DND-41 (cell line): ENCODE measurements around the gene LTBP1.

Source experiments
- ATAC-seq: fragments of 200-7000 bp; cut with Tn5 transposase; 3 replicates; pipeline ENCODE4 v1.9.1; 2021; ENCODE audit warnings: low read depth; ENCODE audit not compliant: insufficient read depth
- DNase-seq: peaks from one replicate; pipeline ENCODE4 v3.0.0-alpha.2; 2020
- H2AFZ ChIP-seq: 2 replicates; pipeline ENCODE4 v1.6.0; 2012; ENCODE audit warnings: low read depth, low read length
- H3K27ac ChIP-seq: 2 replicates; pipeline ENCODE4 v1.5.1; 2012; ENCODE audit warnings: low read length, inconsistent platforms
- H3K27me3 ChIP-seq: fragments of 200-600 bp; sonication (generic); 2 replicates; pipeline ENCODE4 v1.6.0; 2012; ENCODE audit warnings: low read length, mild to moderate bottlenecking, inconsistent platforms; ENCODE audit not compliant: insufficient read depth, poor library complexity
- H3K36me3 ChIP-seq: 2 replicates; pipeline ENCODE4 v1.5.1; 2012; ENCODE audit warnings: low read length, inconsistent platforms; ENCODE audit not compliant: insufficient read depth
- H3K4me1 ChIP-seq: 2 replicates; pipeline ENCODE4 v1.5.1; 2012; ENCODE audit warnings: mild to moderate bottlenecking, low read length; ENCODE audit not compliant: insufficient read depth
- H3K4me2 ChIP-seq: 2 replicates; pipeline ENCODE4 v1.6.0; 2012; ENCODE audit warnings: mild to moderate bottlenecking, moderate library complexity, low read length, inconsistent platforms; ENCODE audit not compliant: insufficient read depth
- H3K4me3 ChIP-seq, 2 experiments: fragments of 200-600 bp in 1 of 2; shearing (Covaris generic) in 1 of 2; 2 replicates each; pipeline ENCODE4 v1.5.1; 2012 to 2016; ENCODE audit warnings: inconsistent platforms in 2 of 2, low read length in 2 of 2, mild to moderate bottlenecking in 2 of 2, low read depth in 1 of 2, moderate library complexity in 1 of 2
- H3K79me2 ChIP-seq: 2 replicates; pipeline ENCODE4 v1.6.0; 2012; ENCODE audit warnings: low read length, inconsistent platforms; ENCODE audit not compliant: insufficient read depth
- H3K9ac ChIP-seq: 2 replicates; pipeline ENCODE4 v1.6.0; 2012; ENCODE audit warnings: low read depth, mild to moderate bottlenecking, inconsistent platforms, low read length, moderate library complexity
- H3K9me3 ChIP-seq: 2 replicates; pipeline ENCODE4 v1.5.1; 2012; ENCODE audit warnings: low read length, moderate library complexity, mild to moderate bottlenecking, inconsistent platforms; ENCODE audit not compliant: insufficient read depth, severe bottlenecking
- H4K20me1 ChIP-seq: 2 replicates; pipeline ENCODE4 v1.6.0; 2012; ENCODE audit warnings: low read length; ENCODE audit not compliant: insufficient read depth
- CTCF ChIP-seq: IDR thresholded peaks from 2 replicates; pipeline ENCODE4 v1.5.1; 2012; ENCODE audit warnings: borderline replicate concordance, low read length, moderate library complexity, mild to moderate bottlenecking; ENCODE audit not compliant: poor library complexity, severe bottlenecking; ENCODE audit errors: extremely low read depth
- EZH2 ChIP-seq: IDR thresholded peaks from 3 replicates; pipeline ENCODE4 v1.6.1; 2012; ENCODE audit warnings: borderline replicate concordance, low read depth, mild to moderate bottlenecking, moderate library complexity, low read length, inconsistent platforms; ENCODE audit not compliant: severe bottlenecking

LTBP1 gene

GRCh38 chr2:33220533-33220932 lies 273.8 kb downstream of the LTBP1 start:
- H4K20me1 ChIP-seq = no peaks in the 10 kb centered on the region
- H3K36me3 ChIP-seq = no peaks in the 10 kb centered on the region
- no peak for ATAC-seq
- no peak overlapping the region for H3K9ac ChIP-seq
- TF ChIP-seq CTCF (no peak), EZH2 (no peak)
- no peak overlapping the region for H3K27ac ChIP-seq
- no peaks in the 10 kb centered on the region for H3K9me3 ChIP-seq
- no peak overlapping the region for H3K4me3 ChIP-seq
- peaks cover 19% of the 10 kb centered on the region for H3K4me1 ChIP-seq
- no peaks in the 10 kb centered on the region for H3K27me3 ChIP-seq
- no peak for DNase-seq
- no peak overlapping the region for H2AFZ ChIP-seq
- H3K79me2 ChIP-seq = no peaks in the 10 kb centered on the region
- no peak overlapping the region for H3K4me2 ChIP-seq

GRCh38 chr2:33221046-33221784 lies 274.5 kb downstream of the LTBP1 start:
- no peak overlapping the region for H3K4me2 ChIP-seq
- H3K4me1 ChIP-seq = peaks cover 19% of the 10 kb centered on the region
- TF ChIP-seq CTCF (no peak), EZH2 (no peak)
- H2AFZ ChIP-seq = no peak overlapping the region
- H3K9me3 ChIP-seq = no peaks in the 10 kb centered on the region
- H3K36me3 ChIP-seq = no peaks in the 10 kb centered on the region
- H3K27ac ChIP-seq = no peak overlapping the region
- no peaks in the 10 kb centered on the region for H4K20me1 ChIP-seq
- no peaks in the 10 kb centered on the region for H3K27me3 ChIP-seq
- no peaks in the 10 kb centered on the region for H3K79me2 ChIP-seq
- H3K4me3 ChIP-seq = no peak overlapping the region
- no peak overlapping the region for H3K9ac ChIP-seq
- DNase-seq (no peak), ATAC-seq (no peak)

- H3K79me2 ChIP-seq = no peaks in the 10 kb centered on the region
- TF ChIP-seq CTCF = no peak
- no peak for TF ChIP-seq EZH2
- DNase-seq (no peak), ATAC-seq (no peak)
- no peaks in the 10 kb centered on the region for H4K20me1 ChIP-seq
- no peaks in the 10 kb centered on the region for H3K27me3 ChIP-seq
- no peaks in the 10 kb centered on the region for H3K36me3 ChIP-seq
- no peak overlapping the region for H3K27ac ChIP-seq
- H3K4me3 ChIP-seq = no peak overlapping the region
- no peak overlapping the region for H2AFZ ChIP-seq
- no peak overlapping the region for H3K4me2 ChIP-seq
- H3K9me3 ChIP-seq = no peaks in the 10 kb centered on the region
- H3K4me1 ChIP-seq = peaks cover 19% of the 10 kb centered on the region
- H3K9ac ChIP-seq = no peak overlapping the region
These were observed 275.6 kb downstream of the LTBP1 start for GRCh38 chr2:33222309-33222708.

- Histone ChIP-seq H3K4me2 (no peak overlapping the region), H3K9me3 (no peaks in the 10 kb centered on the region), H3K27ac (no peak overlapping the region), H3K4me3 (no peak overlapping the region), H3K9ac (no peak overlapping the region), H3K36me3 (no peaks in the 10 kb centered on the region), H3K4me1 (peaks cover 19% of the 10 kb centered on the region), H3K27me3 (no peaks in the 10 kb centered on the region), H2AFZ (no peak overlapping the region), H3K79me2 (no peaks in the 10 kb centered on the region), H4K20me1 (no peaks in the 10 kb centered on the region)
- no peak for DNase-seq
- TF ChIP-seq EZH2 (no peak), CTCF (no peak)
- no peak for ATAC-seq
These were observed 277.1 kb downstream of the LTBP1 start for GRCh38 chr2:33223856-33224255.
